ENCODE measurements around the gene PRAMEF7.
"Not testable (repeated sequence)": the region's sequence is repeated elsewhere in the genome, so short reads cannot be mapped to it uniquely, and the experiment has no call there.

GRCh38 chr1:12903793-12904572 is 12.4 kb upstream of the PRAMEF7 start:
- TF ChIP-seq ARNTL (CRISPR knock-in tag; IDR thresholded peaks at IDR 0.05; ENCODE audit: borderline replicate concordance, low read depth); ISL1 (CRISPR knock-in tag; IDR thresholded peaks at IDR 0.05); PATZ1 (CRISPR knock-in tag; IDR thresholded peaks at IDR 0.05; ENCODE audit: borderline replicate concordance); GLIS3 (CRISPR knock-in tag; IDR thresholded peaks at IDR 0.05); ZNF70 (CRISPR knock-in tag; IDR thresholded peaks at IDR 0.05); CREB5 (CRISPR knock-in tag; IDR thresholded peaks at IDR 0.05; ENCODE audit: low read depth); OSR1 (CRISPR knock-in tag; IDR thresholded peaks at IDR 0.05); SNAI2 (CRISPR knock-in tag; IDR thresholded peaks at IDR 0.05): not testable (repeated sequence)
